ENCODE measurements around the gene PLA2G4F. TPM values are rescaled to one million over a fixed set of nuclear protein-coding genes. Genes with fewer than 3 reads are reported as not detected.
A peak's percentile ranks its signal among the peaks of the same experiment; 100 is the strongest.

The PLA2G4F gene, protein sequence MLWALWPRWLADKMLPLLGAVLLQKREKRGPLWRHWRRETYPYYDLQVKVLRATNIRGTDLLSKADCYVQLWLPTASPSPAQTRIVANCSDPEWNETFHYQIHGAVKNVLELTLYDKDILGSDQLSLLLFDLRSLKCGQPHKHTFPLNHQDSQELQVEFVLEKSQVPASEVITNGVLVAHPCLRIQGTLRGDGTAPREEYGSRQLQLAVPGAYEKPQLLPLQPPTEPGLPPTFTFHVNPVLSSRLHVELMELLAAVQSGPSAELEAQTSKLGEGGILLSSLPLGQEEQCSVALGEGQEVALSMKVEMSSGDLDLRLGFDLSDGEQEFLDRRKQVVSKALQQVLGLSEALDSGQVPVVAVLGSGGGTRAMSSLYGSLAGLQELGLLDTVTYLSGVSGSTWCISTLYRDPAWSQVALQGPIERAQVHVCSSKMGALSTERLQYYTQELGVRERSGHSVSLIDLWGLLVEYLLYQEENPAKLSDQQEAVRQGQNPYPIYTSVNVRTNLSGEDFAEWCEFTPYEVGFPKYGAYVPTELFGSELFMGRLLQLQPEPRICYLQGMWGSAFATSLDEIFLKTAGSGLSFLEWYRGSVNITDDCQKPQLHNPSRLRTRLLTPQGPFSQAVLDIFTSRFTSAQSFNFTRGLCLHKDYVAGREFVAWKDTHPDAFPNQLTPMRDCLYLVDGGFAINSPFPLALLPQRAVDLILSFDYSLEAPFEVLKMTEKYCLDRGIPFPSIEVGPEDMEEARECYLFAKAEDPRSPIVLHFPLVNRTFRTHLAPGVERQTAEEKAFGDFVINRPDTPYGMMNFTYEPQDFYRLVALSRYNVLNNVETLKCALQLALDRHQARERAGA
- total RNA-seq = not detected in 2 replicates

DNA sequence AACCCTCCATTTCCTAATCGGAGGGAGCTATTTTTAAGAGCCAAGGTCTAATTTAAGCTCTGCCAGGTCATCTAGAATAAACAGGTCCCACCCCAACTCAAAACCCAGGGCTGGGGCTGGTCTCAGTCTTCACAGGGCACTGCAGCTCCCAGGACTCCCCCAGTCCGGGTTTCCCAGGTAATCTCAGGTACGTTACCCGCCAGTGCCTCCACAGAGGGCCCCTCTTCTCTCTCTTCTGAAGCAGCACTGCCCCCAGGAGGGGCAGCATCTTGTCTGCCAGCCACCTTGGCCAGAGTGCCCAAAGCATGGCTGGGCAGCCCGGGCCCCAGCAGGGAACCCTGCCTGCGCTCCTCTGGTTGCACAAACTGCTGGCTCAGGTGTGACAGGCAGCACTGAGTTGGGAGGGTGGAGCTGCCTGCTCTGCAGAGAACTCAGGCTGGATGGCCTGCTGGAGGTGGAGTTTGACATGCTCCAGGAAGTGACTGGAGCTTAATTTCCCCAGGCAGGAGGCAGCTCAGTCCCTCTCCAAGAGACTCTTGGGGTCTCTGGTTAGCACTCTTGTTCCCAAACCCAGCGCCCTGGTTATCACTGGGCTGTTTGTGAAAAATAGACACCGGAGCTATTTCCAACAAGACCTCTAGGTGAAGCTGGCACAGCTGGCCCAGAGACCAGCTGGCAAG is at the start of gene PLA2G4F:
Gene PLA2G4F, minus strand, starts transcription at position 394 of the 680 bp plus-strand sequence. Its CDS starts 87 bp downstream, at position 307.

DNA sequence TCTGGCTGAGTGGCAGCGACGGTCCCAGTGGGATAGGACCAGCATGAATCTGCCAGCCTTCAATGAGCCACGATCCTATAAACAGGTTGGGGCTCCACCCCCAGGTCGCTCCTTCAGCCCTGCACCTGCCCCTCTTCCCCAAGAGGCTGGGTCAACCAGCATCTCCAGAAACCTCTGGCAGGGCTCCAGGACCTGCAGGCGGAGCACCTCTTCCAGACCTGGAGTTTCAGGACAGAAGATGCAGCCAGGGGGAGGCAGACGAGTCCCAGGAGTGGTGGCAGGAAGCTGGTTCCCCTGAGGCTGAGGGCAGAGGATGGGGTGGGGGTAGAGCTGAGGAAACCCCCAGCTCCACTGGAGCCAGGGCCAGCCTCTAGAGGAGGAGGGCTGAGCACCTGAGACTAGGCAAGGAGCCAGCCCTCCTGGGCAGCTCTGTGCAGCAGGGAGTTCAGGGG is 61.9 kb downstream of the PLA2G4F start, which contains the start of gene PLA2G4D:
Gene PLA2G4D, minus strand, starts transcription at position 51 of the 452 bp plus-strand sequence. CDS start 103 bp downstream, outside the sequence.

Small RNAs within 50 kb of the gene (small RNA-seq; reads per million reads assigned to genes)
- gene MIR627 = 5.6 reads per million, percentile 93 among the genes with 10 or more reads in this experiment

Other genes starting within 250 kb of the PLA2G4F start
- gene EHD4, start 184.1 kb downstream of the PLA2G4F start, total RNA-seq = 9.2 and 20.3 TPM in 2 replicates
- gene PLA2G4E, start 135.6 kb downstream of the PLA2G4F start, total RNA-seq = not detected in 2 replicates
- not detected in 2 replicates for gene PLA2G4D, start 62.1 kb downstream of the PLA2G4F start, total RNA-seq
- gene VPS39, start 51.7 kb upstream of the PLA2G4F start, total RNA-seq = 42.3 and 42.4 TPM in 2 replicates
- gene GANC, start 116.6 kb upstream of the PLA2G4F start, total RNA-seq = 17.6 and 19.7 TPM in 2 replicates
- gene TMEM87A, start 116.8 kb upstream of the PLA2G4F start, total RNA-seq = 43.4 and 51.0 TPM in 2 replicates
- gene CAPN3, start 202.9 kb upstream of the PLA2G4F start, total RNA-seq = 1.2 and 1.5 TPM in 2 replicates

Measured in subcutaneous preadipocyte (primary cell).